Transverse colon (tissue), 4 donors: ENCODE data around the gene AKAP6. TPM values are rescaled to one million over a fixed set of nuclear protein-coding genes. Genes with fewer than 3 reads are reported as not detected.
"Not testable (repeated sequence)": the region's sequence is repeated elsewhere in the genome, so short reads cannot be mapped to it uniquely, and the experiment has no call there.

ENCODE experiments used
- DNase-seq: peaks from one replicate; pipeline ENCODE4 v3.0.0-alpha.2; 2019
- H3K27ac ChIP-seq, 4 donors: fragments of 200-600 bp; sonication (generic); 2 replicates each; pipeline ENCODE4 v1.5.1; 2016 to 2018; ENCODE audit warnings: inconsistent platforms in 4 of 4
- H3K27me3 ChIP-seq: fragments of 200-600 bp; sonication (generic); 2 replicates; pipeline ENCODE4 v1.5.1; 2017; ENCODE audit warnings: inconsistent platforms
- H3K36me3 ChIP-seq, 4 donors: fragments of 200-600 bp; sonication (generic); 2 replicates each; pipeline ENCODE4 v1.5.1; 2017 to 2019; ENCODE audit warnings: inconsistent platforms in 4 of 4
- H3K4me1 ChIP-seq, 4 donors: fragments of 200-600 bp; sonication (generic); 2 replicates each; pipeline ENCODE4 v1.5.1; 2017 to 2020; ENCODE audit warnings: inconsistent platforms in 4 of 4
- H3K4me3 ChIP-seq, 4 donors: fragments of 200-600 bp; sonication (generic); 1 replicate in 1 of 4; 2 replicates in 3 of 4; pipeline versions ENCODE4 v1.5.1 to v1.6.1; 2017 to 2019; ENCODE audit warnings: inconsistent platforms in 4 of 4
- H3K9me3 ChIP-seq, 2 donors: fragments of 200-600 bp; sonication (generic); 2 replicates each; pipeline ENCODE4 v1.5.1; 2017 to 2019; ENCODE audit warnings: inconsistent platforms in 2 of 2
- CTCF ChIP-seq, 5 experiments: fragments of 200-600 bp in 3 of 5; fragments of 450-650 bp in 2 of 5; sonication (generic) in 3 of 5; IDR thresholded peaks; 1 replicate in 2 of 5; 2 replicates in 3 of 5; pipeline ENCODE4 v1.5.1; 2016 to 2017; ENCODE audit warnings: antibody characterized with exemption in 5 of 5, inconsistent platforms in 3 of 5, mild to moderate bottlenecking in 2 of 5, moderate library complexity in 1 of 5
- EP300 ChIP-seq: sonication (generic); formaldehyde crosslinking; IDR thresholded peaks from one replicate; pipeline ENCODE4 v1.6.1; 2017; ENCODE audit warnings: antibody characterized with exemption, low read depth
- POLR2A ChIP-seq: fragments of 450-650 bp; IDR thresholded peaks from one replicate; pipeline ENCODE4 v1.6.1; 2016; ENCODE audit warnings: antibody characterized with exemption, mild to moderate bottlenecking, moderate library complexity
- POLR2AphosphoS5 ChIP-seq, 3 donors: sonication (generic); formaldehyde crosslinking; IDR thresholded peaks; one replicate each; pipeline ENCODE4 v1.6.1; 2016; ENCODE audit warnings: antibody characterized with exemption in 3 of 3
- WGBS, 2 donors: methylation state at CpG; one replicate each; pipeline ENCODE4 v1.1.5; 2018; ENCODE audit warnings: low coverage in 1 of 2; 5-methylcytosine and 5-hydroxymethylcytosine counted together
- in situ Hi-C, 4 donors: fragments of 200-750 bp; cut with MboI; loops; one replicate each; pipeline versions ENCODE4 v1.15.0 to v1.15.1; 2017; ENCODE audit warnings: low sequenced_read_pairs in 3 of 4, low pct_ligation_motif_present in 1 of 4, low pct_unique_long_range_greater_than_20kb in 1 of 4
- intact Hi-C: fragments of 100-400 bp; cut with DNase I; formaldehyde crosslinking; loops from one replicate; pipeline ENCODE4 v1.15.1; 2023; ENCODE audit warnings: low total_unique reads
- total RNA-seq, 4 donors: library from RNA; depleted of rRNA; stranded (reverse); fragments of >200 nt; gene quantifications; one replicate each; pipeline ENCODE4 v1.1.0, GENCODE V29; 2016

The AKAP6 gene
- total RNA-seq, 4 donors from 2014 or later: 6.3 to 16.7 (median 9.7) TPM

GRCh38 chr14:32576977-32577376 lies 247.9 kb downstream of the AKAP6 start:
- in situ Hi-C loops: loop anchor here (5.0 to 25.0 kb wide), 4 partner anchors 860 to 1218 kb away; no protein-coding TSS in a partner anchor

DNA sequence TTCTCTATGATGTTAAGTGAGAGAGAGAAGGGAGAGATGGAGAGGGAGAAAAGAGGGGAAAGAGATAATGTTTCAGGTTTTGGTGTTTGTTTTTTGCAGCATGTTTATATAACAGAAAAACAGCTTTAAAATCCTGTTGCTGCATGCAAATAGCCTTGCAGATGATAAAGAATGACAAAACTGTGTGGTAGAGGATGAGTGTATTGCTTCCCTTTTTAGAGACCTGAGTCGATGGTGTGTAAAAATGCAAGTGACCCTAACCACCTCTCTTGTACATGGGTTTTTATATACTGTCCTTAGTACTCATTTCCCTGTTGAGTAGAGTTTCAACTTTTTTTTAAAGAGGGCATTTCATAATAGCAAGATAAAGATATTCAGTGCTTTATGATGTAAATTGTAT lies 249.1 kb downstream of the AKAP6 start:
- no peaks in the 10 kb centered on the region for H3K27me3 ChIP-seq
- H3K4me3 ChIP-seq: no peak overlapping the region
- H3K27ac ChIP-seq: no peak overlapping the region
- peaks cover 0 to 10% (median 2%) of the 10 kb centered on the region in 4 donors for H3K4me1 ChIP-seq
- no peaks in the 10 kb centered on the region for H3K36me3 ChIP-seq
- in situ Hi-C loops (loop anchor here (5.0 to 25.0 kb wide), 4 partner anchors 859 to 1217 kb away; no protein-coding TSS in a partner anchor), intact Hi-C loops (loop anchor here (5.0 kb wide), 1 partner anchor 1214 kb away; no protein-coding TSS in a partner anchor)
- H3K9me3 ChIP-seq: no peaks in the 10 kb centered on the region
- DNase-seq: no peak
- WGBS, 2 donors: 48 to 64% methylated on average over 1 of the region's 1 CpG
- TF ChIP-seq EP300: no peak
- TF ChIP-seq POLR2A: no peak
- TF ChIP-seq POLR2AphosphoS5 (IDR thresholded peaks at IDR 0.05): no peak
- TF ChIP-seq CTCF (IDR thresholded peaks at IDR 0.05): no peak

More at GRCh38 chr14:32576977-32577376, 247.9 kb downstream of the AKAP6 start:
- intact Hi-C loops: loop anchor here (5.0 kb wide), 1 partner anchor 1215 kb away; no protein-coding TSS in a partner anchor
- H3K36me3 ChIP-seq: no peaks in the 10 kb centered on the region
- 82 to 93% methylated on average over 2 of the region's 2 CpGs for WGBS, 2 donors
- no peaks in the 10 kb centered on the region for H3K27me3 ChIP-seq
- no peaks in the 10 kb centered on the region for H3K9me3 ChIP-seq
- TF ChIP-seq POLR2AphosphoS5 (IDR thresholded peaks at IDR 0.05): no peak
- TF ChIP-seq POLR2A: no peak
- TF ChIP-seq EP300: no peak
- no peak for TF ChIP-seq CTCF (IDR thresholded peaks at IDR 0.05)
- no peak overlapping the region for H3K4me3 ChIP-seq
- no peak for DNase-seq
- peaks cover 8 to 22% (median 13%) of the 10 kb centered on the region in 4 donors for H3K4me1 ChIP-seq
- no peak overlapping the region for H3K27ac ChIP-seq

DNA sequence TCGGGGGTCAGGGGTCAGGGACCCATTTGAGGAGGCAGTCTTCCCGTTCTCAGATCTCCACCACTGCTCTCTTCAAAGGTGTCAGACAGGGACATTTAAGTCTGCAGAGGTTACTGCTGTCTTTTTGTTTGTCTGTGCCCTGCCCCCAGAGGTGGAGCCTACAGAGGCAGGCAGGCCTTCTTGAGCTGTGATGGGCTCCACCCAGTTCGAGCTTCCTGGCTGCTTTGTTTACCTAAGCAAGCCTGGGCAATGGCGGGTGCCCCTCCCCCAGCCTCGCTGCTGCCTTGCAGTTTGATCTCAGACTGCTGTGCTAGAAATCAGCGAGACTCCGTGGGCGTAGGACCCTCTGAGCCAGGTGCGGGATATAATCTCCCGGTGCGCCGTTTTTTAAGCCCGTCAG lies 254.3 kb downstream of the AKAP6 start:
- H3K27ac ChIP-seq, H3K36me3 ChIP-seq, H3K9me3 ChIP-seq, H3K4me3 ChIP-seq, intact Hi-C loops, H3K27me3 ChIP-seq, DNase-seq, H3K4me1 ChIP-seq: not testable (repeated sequence)
- in situ Hi-C loops: loop anchor here in 2 of 4 donors (25.0 kb wide), 2 partner anchors 854 to 1204 kb away; no protein-coding TSS in a partner anchor
- 91% methylated on average over 10 of the region's 13 CpGs; no CpG with 5 or more reads in 1 of the 2 donors for WGBS, 2 donors

- in situ Hi-C loops: loop anchor here in 2 of 4 donors (25.0 kb wide), 2 partner anchors 853 to 1203 kb away; no protein-coding TSS in a partner anchor
These were observed 255.0 kb downstream of the AKAP6 start for GRCh38 chr14:32584079-32584478.

More at GRCh38 chr14:32584079-32584478, 255.0 kb downstream of the AKAP6 start:
- 86 to 100% methylated on average over 2 to 5 of the region's 5 CpGs for WGBS, 2 donors
- no peak overlapping the region for H3K27ac ChIP-seq
- H3K4me3 ChIP-seq: no peak overlapping the region
- DNase-seq: no peak
- no peaks in the 10 kb centered on the region for H3K9me3 ChIP-seq
- intact Hi-C loops: no loop called here
- no peaks in the 10 kb centered on the region for H3K36me3 ChIP-seq
- TF ChIP-seq POLR2A: no peak
- no peak for TF ChIP-seq CTCF (IDR thresholded peaks at IDR 0.05)
- no peak for TF ChIP-seq POLR2AphosphoS5 (IDR thresholded peaks at IDR 0.05)
- TF ChIP-seq EP300: no peak
- no peaks in the 10 kb centered on the region for H3K4me1 ChIP-seq
- no peaks in the 10 kb centered on the region for H3K27me3 ChIP-seq
